Keratinocyte (primary cell): ENCODE data around the gene KDM6B. TPM values are rescaled to one million over a fixed set of nuclear protein-coding genes. Genes with fewer than 3 reads are reported as not detected.

ENCODE experiments used
- DNase-seq: peaks from one replicate; pipeline ENCODE4 v3.0.0-alpha.2; 2011; ENCODE audit warnings: low read depth, missing footprints, low spot score
- FAIRE-seq: peaks from 2 replicates; lab custom pipeline; 2011; peaks lifted over from hg19 to GRCh38; lab: Jason Lieb, UNC
- H2AFZ ChIP-seq: 2 replicates; pipeline ENCODE4 v1.6.0; 2012; ENCODE audit warnings: low read length, control low read depth, inconsistent platforms; ENCODE audit not compliant: control insufficient read depth
- H3K27ac ChIP-seq: 2 replicates; pipeline ENCODE4 v1.5.1; 2011; ENCODE audit warnings: low read length; ENCODE audit not compliant: control insufficient read depth, insufficient read depth
- H3K27me3 ChIP-seq: 3 replicates; pipeline ENCODE4 v1.6.0; 2011; ENCODE audit warnings: low read length; ENCODE audit not compliant: control insufficient read depth, insufficient read depth; ENCODE audit errors: extremely low read depth
- H3K36me3 ChIP-seq, 2 experiments: 2 replicates in 1 of 2; 3 replicates in 1 of 2; pipeline ENCODE4 v1.5.1; 2011; ENCODE audit warnings: low read length in 2 of 2, mild to moderate bottlenecking in 1 of 2; ENCODE audit not compliant: control insufficient read depth in 2 of 2, insufficient read depth in 2 of 2; ENCODE audit errors: extremely low read depth in 1 of 2
- H3K4me1 ChIP-seq: 3 replicates; pipeline ENCODE4 v1.5.1; 2011; ENCODE audit warnings: low read length; ENCODE audit not compliant: control insufficient read depth, insufficient read depth; ENCODE audit errors: extremely low read depth
- H3K4me2 ChIP-seq: 3 replicates; pipeline ENCODE4 v1.6.0; 2011; ENCODE audit warnings: low read depth, low read length; ENCODE audit not compliant: control insufficient read depth, insufficient read depth; ENCODE audit errors: extremely low read depth
- H3K4me3 ChIP-seq, 3 experiments: fragments of 200-600 bp in 1 of 3; sonication (generic) in 1 of 3; 2 replicates in 2 of 3; 3 replicates in 1 of 3; pipeline ENCODE4 v1.5.1; 2011 to 2016; ENCODE audit warnings: low read length in 3 of 3, mild to moderate bottlenecking in 3 of 3, control low read depth in 2 of 3, inconsistent platforms in 1 of 3, low read depth in 1 of 3, mixed read lengths in 1 of 3, mixed run types in 1 of 3, moderate library complexity in 1 of 3; ENCODE audit not compliant: control insufficient read depth in 2 of 3, insufficient read depth in 2 of 3; ENCODE audit errors: extremely low read depth in 1 of 3
- H3K79me2 ChIP-seq: 2 replicates; pipeline ENCODE4 v1.6.0; 2012; ENCODE audit warnings: low read length; ENCODE audit not compliant: control insufficient read depth, insufficient read depth
- H3K9ac ChIP-seq: 3 replicates; pipeline ENCODE4 v1.6.0; 2011; ENCODE audit warnings: low read length; ENCODE audit not compliant: control insufficient read depth, insufficient read depth; ENCODE audit errors: extremely low read depth
- H3K9me1 ChIP-seq: 3 replicates; pipeline ENCODE4 v1.6.0; 2011; ENCODE audit warnings: low read length; ENCODE audit not compliant: control insufficient read depth, insufficient read depth; ENCODE audit errors: extremely low read depth
- H3K9me3 ChIP-seq: 2 replicates; pipeline ENCODE4 v1.5.1; 2012; ENCODE audit warnings: low read depth, low read length; ENCODE audit not compliant: control insufficient read depth
- H4K20me1 ChIP-seq: 3 replicates; pipeline ENCODE4 v1.6.0; 2011; ENCODE audit warnings: low read length; ENCODE audit not compliant: control insufficient read depth, insufficient read depth; ENCODE audit errors: extremely low read depth
- CTCF ChIP-seq, 3 experiments: IDR thresholded peaks in 1 of 3; conservative IDR thresholded peaks in 1 of 3; optimal IDR thresholded peaks in 1 of 3; 2 replicates in 2 of 3; 3 replicates in 1 of 3; pipeline versions ENCODE3 to v1.5.1; 2011; ENCODE audit warnings: low read length in 3 of 3, mild to moderate bottlenecking in 3 of 3, moderate library complexity in 2 of 3, control low read depth in 1 of 3, inconsistent platforms in 1 of 3; ENCODE audit not compliant: insufficient read depth in 2 of 3; ENCODE audit errors: extremely low read depth in 1 of 3
- EZH2 ChIP-seq: IDR thresholded peaks from one replicate; pipeline ENCODE4 v1.6.1; 2012; ENCODE audit warnings: inconsistent platforms, mild to moderate bottlenecking, low read length, moderate library complexity
- dilution Hi-C: fragments of 300-500 bp; cut with MboI; formaldehyde crosslinking; loops from one replicate; pipeline ENCODE4 v1.7.0; 2020; ENCODE audit warnings: low sequenced_read_pairs; ENCODE audit not compliant: extremely low pct_ligation_motif_present
- polyA plus RNA-seq, 5 experiments: library from polyadenylated mRNA; depleted of rRNA in 3 of 5; stranded (reverse) in 3 of 5; stranded (forward) in 1 of 5; unstranded in 1 of 5; fragments of >200 nt; gene quantifications; 1 replicate in 1 of 5; 2 replicates in 3 of 5; 3 replicates in 1 of 5; pipeline versions ENCODE4 v1.2.1 to v1.2.3, GENCODE V29; 2011 to 2012; ENCODE audit warnings: missing spikeins in 2 of 5, low read depth in 1 of 5, low replicate concordance in 1 of 5

KDM6B gene
- polyA plus RNA-seq, 1 donor (not counting 4 experiments of a cell fraction or from before 2014, with no cell fraction given) = 1.6 TPM

- FAIRE-seq (no peak), DNase-seq (no peak)
- Histone ChIP-seq H3K9me1 (no peaks in the 10 kb centered on the region), H3K36me3 (no peaks in the 10 kb centered on the region), H2AFZ (no peak overlapping the region), H3K4me2 (no peak overlapping the region), H3K79me2 (no peaks in the 10 kb centered on the region), H3K9me3 (no peaks in the 10 kb centered on the region), H3K27ac (no peak overlapping the region), H3K27me3 (peaks cover 4% of the 10 kb centered on the region), H3K4me3 (no peak overlapping the region), H3K4me1 (peaks cover 3% of the 10 kb centered on the region), H3K9ac (no peak overlapping the region), H4K20me1 (no peaks in the 10 kb centered on the region)
- dilution Hi-C loops = no loop called here
- TF ChIP-seq CTCF (optimal IDR thresholded peaks at IDR 0.05 in 1 of 3, IDR thresholded peaks at IDR 0.05 in 1 of 3, conservative IDR thresholded peaks at IDR 0.05 in 1 of 3; ENCODE audit: extremely low read depth in 1 of 3, insufficient read depth in 2 of 3, low read length in 3 of 3) (no peak), EZH2 (no peak)
These were observed 43.9 kb upstream of the KDM6B start for GRCh38 chr17:7790150-7790549.

- dilution Hi-C loops = no loop called here
- Histone ChIP-seq H2AFZ (no peak overlapping the region), H3K4me3 (no peak overlapping the region), H3K4me2 (no peak overlapping the region), H3K9me1 (no peaks in the 10 kb centered on the region), H3K9me3 (no peaks in the 10 kb centered on the region), H3K9ac (no peak overlapping the region), H3K27me3 (peaks cover 4% of the 10 kb centered on the region), H4K20me1 (no peaks in the 10 kb centered on the region), H3K79me2 (no peaks in the 10 kb centered on the region), H3K4me1 (no peaks in the 10 kb centered on the region), H3K27ac (no peak overlapping the region), H3K36me3 (no peaks in the 10 kb centered on the region)
- FAIRE-seq (no peak), DNase-seq (no peak)
- TF ChIP-seq EZH2 = no peak
- no peak for TF ChIP-seq CTCF (optimal IDR thresholded peaks at IDR 0.05 in 1 of 3, IDR thresholded peaks at IDR 0.05 in 1 of 3, conservative IDR thresholded peaks at IDR 0.05 in 1 of 3; ENCODE audit: extremely low read depth in 1 of 3, insufficient read depth in 2 of 3, low read length in 3 of 3)
These were observed 41.4 kb upstream of the KDM6B start for GRCh38 chr17:7792611-7793010.
